Coronary artery (tissue), 2 donors: ENCODE results near the gene DDX3X.
"Not testable (repeated sequence)": the region's sequence is repeated elsewhere in the genome, so short reads cannot be mapped to it uniquely, and the experiment has no call there.

Source experiments
- DNase-seq: peaks from one replicate; pipeline ENCODE4 v3.0.0-alpha.2; 2017; ENCODE audit warnings: low spot score
- H3K27ac ChIP-seq, 2 donors: fragments of 200-600 bp; sonication (generic); one replicate each; pipeline ENCODE4 v1.5.1; 2016 to 2019
- H3K4me3 ChIP-seq: fragments of 200-600 bp; sonication (generic); 2 replicates; pipeline ENCODE4 v1.5.1; 2016; ENCODE audit warnings: mild to moderate bottlenecking, moderate library complexity
- CTCF ChIP-seq: fragments of 200-600 bp; sonication (generic); IDR thresholded peaks from one replicate; pipeline ENCODE4 v1.5.1; 2019; ENCODE audit warnings: antibody characterized with exemption

Gene DDX3X

GRCh38 chrX:41384051-41384705 lies 50.2 kb downstream of the DDX3X start:
- TF ChIP-seq CTCF, result no peak
- Histone ChIP-seq H3K27ac (peak overlapping the region in 1 of 2 donors; percentile 56), H3K4me3 (no peak overlapping the region)
- DNase-seq, result no peak

- TF ChIP-seq CTCF, result no peak
- no peak for DNase-seq
- Histone ChIP-seq H3K4me3 (no peak overlapping the region), H3K27ac (no peak overlapping the region)
Observed at GRCh38 chrX:41386222-41386990, 52.4 kb downstream of the DDX3X start.

GRCh38 chrX:41388543-41388942 lies 54.6 kb downstream of the DDX3X start:
- no peak for TF ChIP-seq CTCF
- no peak overlapping the region for H3K27ac ChIP-seq
- no peak for DNase-seq
- H3K4me3 ChIP-seq, result no peak overlapping the region

GRCh38 chrX:41389311-41389888 lies 55.4 kb downstream of the DDX3X start:
- DNase-seq, result no peak
- TF ChIP-seq CTCF, result no peak
- Histone ChIP-seq H3K27ac (no peak overlapping the region), H3K4me3 (no peak overlapping the region)

GRCh38 chrX:41390576-41390975 lies 56.6 kb downstream of the DDX3X start:
- not testable (repeated sequence) for H3K27ac ChIP-seq, DNase-seq, H3K4me3 ChIP-seq

- H3K4me3 ChIP-seq, result no peak overlapping the region
- no peak for TF ChIP-seq CTCF
- no peak overlapping the region for H3K27ac ChIP-seq
- DNase-seq, result no peak
Observed at GRCh38 chrX:41391606-41392005, 57.6 kb downstream of the DDX3X start.

- no peak for DNase-seq
- H3K27ac ChIP-seq, result no peak overlapping the region
- no peak overlapping the region for H3K4me3 ChIP-seq
- no peak for TF ChIP-seq CTCF
Observed at GRCh38 chrX:41394293-41394692, 60.3 kb downstream of the DDX3X start.
